ENCODE data around the gene KDM2B.

- TF ChIP-seq CTCF (conservative IDR thresholded peaks at IDR 0.05; ENCODE audit: low read depth, low read length) = no peak
- TF ChIP-seq EZH2 (IDR thresholded peaks at IDR 0.05; ENCODE audit: borderline replicate concordance, low read depth, low read length, poor library complexity, severe bottlenecking) = no peak
These were observed 42.1 kb downstream of the KDM2B start for GRCh38 chr12:121538699-121539061.
